ENCODE results near the gene PDGFRB. TPM values are rescaled to one million over a fixed set of nuclear protein-coding genes. Genes with fewer than 3 reads are reported as not detected.
"Not testable (repeated sequence)": the region's sequence is repeated elsewhere in the genome, so short reads cannot be mapped to it uniquely, and the experiment has no call there.

PDGFRB gene
- total RNA-seq, 1 experiment from 2014 or later, result not detected

GRCh38 chr5:150085191-150085912 is 70.3 kb downstream of the PDGFRB start:
- Histone ChIP-seq H3K9ac (ENCODE audit: low read length) (no peak overlapping the region), H3K36me3 (ENCODE audit: insufficient read depth, low read length) (no peaks in the 10 kb centered on the region), H2AFZ (ENCODE audit: low read length) (no peak overlapping the region), H3K9me3 (ENCODE audit: low read length) (no peaks in the 10 kb centered on the region), H3K4me3 (ENCODE audit: low read length) (no peak overlapping the region), H3K4me1 (ENCODE audit: low read length) (no peaks in the 10 kb centered on the region), H3K79me2 (ENCODE audit: low read length) (no peaks in the 10 kb centered on the region), H3K4me2 (ENCODE audit: low read depth, low read length, poor library complexity, severe bottlenecking) (no peak overlapping the region), H3K27me3 (ENCODE audit: low read length) (no peaks in the 10 kb centered on the region), H4K20me1 (ENCODE audit: insufficient read depth, low read depth, low read length) (no peaks in the 10 kb centered on the region), H3K27ac (ENCODE audit: low read length) (no peak overlapping the region), H3K9me2 (replicated peaks; ENCODE audit: insufficient read depth, low read length) (no peaks in the 10 kb centered on the region)
- no peak for DNase-seq

DNA sequence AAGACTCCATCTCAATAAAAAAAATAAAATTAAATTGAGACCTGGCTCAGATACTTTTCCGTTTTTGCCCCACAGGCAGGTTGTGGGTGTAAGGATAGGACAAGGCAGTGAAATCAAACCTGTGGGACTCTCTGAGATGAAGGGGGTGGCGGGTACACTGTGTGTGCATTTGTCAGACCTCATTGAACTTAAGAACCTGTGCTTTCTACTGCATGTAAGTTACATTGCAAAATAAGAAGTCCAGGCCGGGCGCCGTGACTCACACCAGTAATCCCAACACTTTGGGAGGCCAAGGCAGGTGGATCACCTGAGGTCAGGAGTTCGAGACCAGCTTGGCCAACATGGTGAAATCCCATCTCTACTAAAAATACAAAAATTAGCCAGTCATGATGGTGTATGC is 70.9 kb downstream of the PDGFRB start:
- not testable (repeated sequence) for H2AFZ ChIP-seq (ENCODE audit: low read length); H4K20me1 ChIP-seq (ENCODE audit: insufficient read depth, low read depth, low read length); H3K4me2 ChIP-seq (ENCODE audit: low read depth, low read length, poor library complexity, severe bottlenecking); DNase-seq; H3K27ac ChIP-seq (ENCODE audit: low read length); H3K79me2 ChIP-seq (ENCODE audit: low read length); H3K4me3 ChIP-seq (ENCODE audit: low read length); H3K4me1 ChIP-seq (ENCODE audit: low read length); H3K9me3 ChIP-seq (ENCODE audit: low read length); H3K9me2 ChIP-seq (replicated peaks; ENCODE audit: insufficient read depth, low read length); H3K9ac ChIP-seq (ENCODE audit: low read length); H3K36me3 ChIP-seq (ENCODE audit: insufficient read depth, low read length); H3K27me3 ChIP-seq (ENCODE audit: low read length)

- Histone ChIP-seq H3K27ac (ENCODE audit: low read length) (no peak overlapping the region), H3K9ac (ENCODE audit: low read length) (no peak overlapping the region), H3K4me3 (ENCODE audit: low read length) (no peak overlapping the region), H3K4me2 (ENCODE audit: low read depth, low read length, poor library complexity, severe bottlenecking) (no peak overlapping the region), H3K4me1 (ENCODE audit: low read length) (no peaks in the 10 kb centered on the region), H3K9me3 (ENCODE audit: low read length) (no peaks in the 10 kb centered on the region), H3K9me2 (replicated peaks; ENCODE audit: insufficient read depth, low read length) (no peaks in the 10 kb centered on the region), H4K20me1 (ENCODE audit: insufficient read depth, low read depth, low read length) (no peaks in the 10 kb centered on the region), H3K36me3 (ENCODE audit: insufficient read depth, low read length) (no peaks in the 10 kb centered on the region), H3K27me3 (ENCODE audit: low read length) (no peaks in the 10 kb centered on the region), H2AFZ (ENCODE audit: low read length) (no peak overlapping the region), H3K79me2 (ENCODE audit: low read length) (no peaks in the 10 kb centered on the region)
- no peak for DNase-seq
Measured at GRCh38 chr5:150082889-150083288, 72.8 kb downstream of the PDGFRB start.

- H3K4me2 ChIP-seq (ENCODE audit: low read depth, low read length, poor library complexity, severe bottlenecking), result no peak overlapping the region
- H3K27ac ChIP-seq (ENCODE audit: low read length), result no peak overlapping the region
- H3K36me3 ChIP-seq (ENCODE audit: insufficient read depth, low read length), result no peaks in the 10 kb centered on the region
- no peaks in the 10 kb centered on the region for H3K79me2 ChIP-seq (ENCODE audit: low read length)
- no peak overlapping the region for H3K9ac ChIP-seq (ENCODE audit: low read length)
- no peaks in the 10 kb centered on the region for H3K9me3 ChIP-seq (ENCODE audit: low read length)
- DNase-seq, result no peak
- H2AFZ ChIP-seq (ENCODE audit: low read length), result no peak overlapping the region
- no peaks in the 10 kb centered on the region for H3K9me2 ChIP-seq (replicated peaks; ENCODE audit: insufficient read depth, low read length)
- no peak overlapping the region for H3K4me3 ChIP-seq (ENCODE audit: low read length)
- no peaks in the 10 kb centered on the region for H4K20me1 ChIP-seq (ENCODE audit: insufficient read depth, low read depth, low read length)
- no peaks in the 10 kb centered on the region for H3K27me3 ChIP-seq (ENCODE audit: low read length)
- H3K4me1 ChIP-seq (ENCODE audit: low read length), result no peaks in the 10 kb centered on the region
Measured at GRCh38 chr5:150082374-150082773, 73.3 kb downstream of the PDGFRB start.

DNA sequence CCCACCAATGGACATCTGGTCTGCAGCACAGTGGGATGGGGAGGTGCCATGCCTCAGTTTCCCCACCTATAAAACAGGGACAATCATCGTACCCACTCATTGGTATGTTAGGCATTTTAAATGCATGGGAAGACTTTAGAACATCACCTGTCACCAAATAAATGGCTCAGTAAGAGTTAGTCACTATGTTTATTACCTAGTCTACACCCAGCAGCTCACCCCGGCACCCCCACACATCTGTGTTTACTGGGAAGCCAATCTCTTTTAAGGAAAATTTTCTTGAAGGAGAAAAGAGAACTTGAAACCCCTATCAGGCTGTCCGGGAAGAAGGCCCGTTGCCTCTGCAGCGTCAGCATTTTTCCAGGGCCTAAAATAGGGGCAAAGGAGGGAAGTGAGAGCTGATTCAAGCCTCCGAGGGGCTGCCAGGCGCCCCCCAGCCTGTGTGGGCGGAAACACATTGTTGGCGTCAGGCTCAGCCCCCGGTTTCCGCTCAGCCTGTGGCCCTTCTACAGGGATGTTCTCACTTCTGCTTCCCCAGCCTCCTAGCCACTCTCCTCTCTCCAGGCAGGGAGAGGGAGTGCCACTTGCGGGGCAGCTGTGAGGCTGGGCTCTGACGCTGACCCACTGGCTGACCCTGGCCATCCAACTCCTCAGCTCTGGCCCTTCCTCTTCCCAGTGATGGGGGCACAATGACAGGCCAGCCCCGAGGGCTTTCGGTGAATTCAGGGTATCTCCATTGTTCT is 73.9 kb downstream of the PDGFRB start:
- Histone ChIP-seq H4K20me1 (ENCODE audit: insufficient read depth, low read depth, low read length) (no peaks in the 10 kb centered on the region), H3K9ac (ENCODE audit: low read length) (no peak overlapping the region), H3K79me2 (ENCODE audit: low read length) (no peaks in the 10 kb centered on the region), H3K27ac (ENCODE audit: low read length) (no peak overlapping the region), H3K4me2 (ENCODE audit: low read depth, low read length, poor library complexity, severe bottlenecking) (no peak overlapping the region), H3K27me3 (ENCODE audit: low read length) (no peaks in the 10 kb centered on the region), H3K4me1 (ENCODE audit: low read length) (no peaks in the 10 kb centered on the region), H3K4me3 (ENCODE audit: low read length) (no peak overlapping the region), H3K9me3 (ENCODE audit: low read length) (no peaks in the 10 kb centered on the region), H3K36me3 (ENCODE audit: insufficient read depth, low read length) (no peaks in the 10 kb centered on the region), H3K9me2 (replicated peaks; ENCODE audit: insufficient read depth, low read length) (no peaks in the 10 kb centered on the region), H2AFZ (ENCODE audit: low read length) (no peak overlapping the region)
- no peak for DNase-seq

DNA sequence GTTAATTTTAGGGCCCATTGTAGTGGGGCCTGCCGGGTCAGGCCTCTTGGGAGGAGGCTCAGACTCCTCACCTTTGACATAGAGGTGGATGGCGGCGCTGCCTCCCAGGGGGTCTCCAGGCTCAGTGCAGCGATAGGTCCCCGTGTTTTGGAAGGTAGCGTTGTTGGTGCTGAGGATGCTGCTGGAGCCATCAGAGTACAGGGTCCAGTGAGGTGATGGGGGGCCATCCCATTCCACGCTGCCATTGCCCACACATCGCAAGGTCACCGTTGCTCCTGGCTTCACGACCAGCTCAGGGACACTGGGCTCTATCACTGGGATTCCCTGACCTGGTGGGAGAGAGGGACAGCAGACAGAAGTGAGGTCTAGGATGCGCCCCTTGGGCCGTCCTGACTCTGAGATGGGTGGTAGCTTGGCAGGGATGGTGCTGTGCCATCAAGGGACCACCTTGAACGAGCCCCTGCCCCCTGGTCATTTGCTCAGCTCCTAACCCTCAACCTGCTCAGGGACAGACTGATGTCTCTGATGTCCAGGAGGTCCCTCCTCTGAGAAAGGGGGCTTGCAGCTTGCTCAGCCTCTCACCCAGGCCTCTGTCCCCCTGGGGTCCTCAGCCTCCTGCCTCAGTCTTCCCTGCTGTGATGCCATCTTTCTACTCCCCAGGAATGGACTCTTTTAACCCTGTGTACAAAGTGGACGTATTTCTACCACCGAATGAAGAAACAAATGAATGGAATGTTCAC is 74.8 kb downstream of the PDGFRB start:
- H3K9me3 ChIP-seq (ENCODE audit: low read length), result no peaks in the 10 kb centered on the region
- H3K4me3 ChIP-seq (ENCODE audit: low read length), result no peak overlapping the region
- H3K9ac ChIP-seq (ENCODE audit: low read length), result no peak overlapping the region
- no peaks in the 10 kb centered on the region for H3K36me3 ChIP-seq (ENCODE audit: insufficient read depth, low read length)
- no peaks in the 10 kb centered on the region for H3K4me1 ChIP-seq (ENCODE audit: low read length)
- no peak overlapping the region for H3K27ac ChIP-seq (ENCODE audit: low read length)
- no peaks in the 10 kb centered on the region for H3K9me2 ChIP-seq (replicated peaks; ENCODE audit: insufficient read depth, low read length)
- H4K20me1 ChIP-seq (ENCODE audit: insufficient read depth, low read depth, low read length), result no peaks in the 10 kb centered on the region
- H2AFZ ChIP-seq (ENCODE audit: low read length), result no peak overlapping the region
- no peaks in the 10 kb centered on the region for H3K79me2 ChIP-seq (ENCODE audit: low read length)
- no peak overlapping the region for H3K4me2 ChIP-seq (ENCODE audit: low read depth, low read length, poor library complexity, severe bottlenecking)
- H3K27me3 ChIP-seq (ENCODE audit: low read length), result no peaks in the 10 kb centered on the region
- no peak for DNase-seq

DNA sequence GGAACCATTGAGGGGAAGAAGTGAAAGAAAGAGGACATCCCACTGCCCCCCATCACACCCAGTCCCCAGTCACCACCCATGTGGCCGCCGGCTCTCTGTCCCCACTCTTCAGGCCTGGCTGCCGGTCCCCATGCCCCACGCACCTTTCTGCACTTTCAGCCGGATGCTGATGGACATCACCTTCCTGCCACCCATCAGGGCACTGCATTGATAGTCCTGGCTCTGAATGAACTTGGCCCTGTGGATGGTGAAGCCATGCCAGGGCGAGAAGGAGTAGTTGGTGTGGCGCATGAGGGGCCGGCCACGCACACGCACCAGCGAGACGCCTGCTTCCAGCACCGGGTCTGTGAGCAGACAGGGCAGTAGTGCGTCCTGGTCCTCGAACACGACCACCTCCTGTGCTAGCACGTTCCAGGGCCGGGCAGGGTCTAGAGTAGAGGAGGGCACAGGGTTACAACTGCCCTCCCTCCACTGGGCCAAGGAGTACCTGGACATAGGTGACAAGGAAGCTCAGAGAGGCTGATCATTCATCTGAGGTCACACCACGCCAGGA is 75.7 kb downstream of the PDGFRB start:
- Histone ChIP-seq H3K4me2 (ENCODE audit: low read depth, low read length, poor library complexity, severe bottlenecking) (no peak overlapping the region), H3K4me3 (ENCODE audit: low read length) (no peak overlapping the region), H2AFZ (ENCODE audit: low read length) (no peak overlapping the region), H3K9me3 (ENCODE audit: low read length) (no peaks in the 10 kb centered on the region), H3K4me1 (ENCODE audit: low read length) (no peaks in the 10 kb centered on the region), H3K27ac (ENCODE audit: low read length) (no peak overlapping the region), H3K79me2 (ENCODE audit: low read length) (no peaks in the 10 kb centered on the region), H3K9me2 (replicated peaks; ENCODE audit: insufficient read depth, low read length) (no peaks in the 10 kb centered on the region), H3K36me3 (ENCODE audit: insufficient read depth, low read length) (no peaks in the 10 kb centered on the region), H3K9ac (ENCODE audit: low read length) (no peak overlapping the region), H4K20me1 (ENCODE audit: insufficient read depth, low read depth, low read length) (no peaks in the 10 kb centered on the region), H3K27me3 (ENCODE audit: low read length) (no peaks in the 10 kb centered on the region)
- no peak for DNase-seq
